Suppressor macrophage (primary cell): ENCODE measurements around the gene BCL6.
A peak's percentile ranks its signal among the peaks of the same experiment; 100 is the strongest.

Experiments
- DNase-seq, 4 experiments: peaks; one replicate each; pipeline ENCODE4 v3.0.0-alpha.2; 2020 to 2022

Gene BCL6

GRCh38 chr3:187759601-187760000 is 14.3 kb upstream of the BCL6 start:
- no peak for DNase-seq

GRCh38 chr3:187758318-187758955 is 13.2 kb upstream of the BCL6 start:
- peak in 2 of 4 experiments; percentile 36 to 41 for DNase-seq

- DNase-seq = no peak
Observed at GRCh38 chr3:187753516-187753915, 8.2 kb upstream of the BCL6 start.

GRCh38 chr3:187750513-187751123 is 5.3 kb upstream of the BCL6 start:
- no peak for DNase-seq

- DNase-seq = peak in 3 of 4 experiments; percentile 20 to 38 (median 28)
Observed at GRCh38 chr3:187750006-187750512, 4.8 kb upstream of the BCL6 start.

- DNase-seq = peak; percentile 87 to 93 (median 92)
Observed at GRCh38 chr3:187748050-187748481, 2.8 kb upstream of the BCL6 start.

- DNase-seq = no peak
Observed at GRCh38 chr3:187747506-187747905, 2.2 kb upstream of the BCL6 start.

- peak in 3 of 4 experiments; percentile 23 to 59 (median 53) for DNase-seq
Observed at GRCh38 chr3:187746442-187747281, 1.4 kb upstream of the BCL6 start.

GRCh38 chr3:187746059-187746441 is 782 bp upstream of the BCL6 start:
- DNase-seq = no peak

- peak; percentile 37 to 59 (median 46) for DNase-seq
Observed at GRCh38 chr3:187744169-187745151, 808 bp downstream of the BCL6 start.

GRCh38 chr3:187743195-187744141 is 1.8 kb downstream of the BCL6 start:
- peak; percentile 76 to 87 (median 84) for DNase-seq

- DNase-seq = peak in 3 of 4 experiments; percentile 50 to 60 (median 56)
Observed at GRCh38 chr3:187742351-187743171, 2.7 kb downstream of the BCL6 start.

GRCh38 chr3:187741403-187742350 is 3.6 kb downstream of the BCL6 start:
- DNase-seq = peak; percentile 91 to 94 (median 94)

- peak; percentile 58 to 84 (median 72) for DNase-seq
Observed at GRCh38 chr3:187740421-187741399, 4.6 kb downstream of the BCL6 start.

- peak; percentile 92 to 97 (median 95) for DNase-seq
Observed at GRCh38 chr3:187739561-187740332, 5.5 kb downstream of the BCL6 start.

- peak in 1 of 4 experiments; percentile 22 for DNase-seq
Observed at GRCh38 chr3:187739094-187739560, 6.1 kb downstream of the BCL6 start.
